Testis (tissue), 3 donors: ENCODE data around the gene UNC5B. TPM values are rescaled to one million over a fixed set of nuclear protein-coding genes. Genes with fewer than 3 reads are reported as not detected.

Experiments
- DNase-seq: peaks from one replicate; pipeline ENCODE4 v3.0.0-alpha.2; 2019
- H3K27ac ChIP-seq, 2 donors: fragments of 200-600 bp; sonication (generic); one replicate each; pipeline ENCODE4 v1.5.1; 2019
- H3K27me3 ChIP-seq: fragments of 200-600 bp; sonication (generic); one replicate; pipeline ENCODE4 v1.5.1; 2019
- H3K36me3 ChIP-seq: fragments of 200-600 bp; sonication (generic); one replicate; pipeline ENCODE4 v1.5.1; 2017; ENCODE audit warnings: low read depth; ENCODE audit errors: missing control alignments
- H3K4me1 ChIP-seq: fragments of 200-600 bp; sonication (generic); one replicate; pipeline ENCODE4 v1.5.1; 2019
- H3K4me3 ChIP-seq, 2 donors: fragments of 200-600 bp; sonication (generic); one replicate each; pipeline ENCODE4 v1.5.1; 2017 to 2019
- H3K9me3 ChIP-seq: fragments of 200-600 bp; sonication (generic); one replicate; pipeline ENCODE4 v1.5.1; 2017
- CTCF ChIP-seq, 3 experiments: fragments of 450-650 bp in 2 of 3; fragments of 200-600 bp in 1 of 3; sonication (generic) in 1 of 3; IDR thresholded peaks; one replicate each; pipeline ENCODE4 v1.5.1; 2016 to 2019; ENCODE audit warnings: antibody characterized with exemption in 3 of 3, mild to moderate bottlenecking in 2 of 3, moderate library complexity in 1 of 3
- POLR2A ChIP-seq: fragments of 450-650 bp; IDR thresholded peaks from one replicate; pipeline ENCODE4 v1.6.1; 2017; ENCODE audit warnings: antibody characterized with exemption, mild to moderate bottlenecking, moderate library complexity
- WGBS, 2 donors: methylation state at CpG; one replicate each; pipeline ENCODE4 v1.1.5; 2018; 5-methylcytosine and 5-hydroxymethylcytosine counted together
- intact Hi-C: fragments of 100-400 bp; cut with DNase I; formaldehyde crosslinking; loops from one replicate; pipeline ENCODE4 v1.15.1; 2023; ENCODE audit warnings: low total_unique reads
- polyA plus RNA-seq: library from polyadenylated mRNA; stranded (reverse); fragments of 350-450 nt; fragmentation: Illumina TruSeq; extraction: RNeasy Lipid Tissue Mini Kit (QIAGEN cat#74804); gene quantifications from one replicate; pipeline ENCODE4 v1.2.3, GENCODE V29; 2014; ENCODE audit warnings: low read depth, low replicate concordance; ENCODE audit not compliant: insufficient read depth
- total RNA-seq, 2 donors: library from RNA; depleted of rRNA; stranded (reverse); fragments of >200 nt; gene quantifications; one replicate each; pipeline ENCODE4 v1.2.3, GENCODE V29; 2016

The UNC5B gene
- total and polyA plus RNA-seq, 3 donors from 2014 or later = 14.8 to 44.4 (median 24.4) TPM

GRCh38 chr10:71284544-71285179 lies 72.3 kb downstream of the UNC5B start:
- intact Hi-C loops = loop anchor here (10.0 kb wide), 1 partner anchor 380 kb away; no protein-coding TSS in a partner anchor
- no peak overlapping the region for H3K4me3 ChIP-seq
- no peak for TF ChIP-seq CTCF (IDR thresholded peaks at IDR 0.05)
- TF ChIP-seq POLR2A = no peak
- H3K36me3 ChIP-seq = no peaks in the 10 kb centered on the region
- H3K4me1 ChIP-seq = no peaks in the 10 kb centered on the region
- no peaks in the 10 kb centered on the region for H3K9me3 ChIP-seq
- DNase-seq = no peak
- WGBS, 2 donors = 87% methylated on average over 19 of the region's 19 CpGs; no CpG with 5 or more reads in 1 of the 2 donors
- no peak overlapping the region for H3K27ac ChIP-seq
- no peaks in the 10 kb centered on the region for H3K27me3 ChIP-seq

- no peak overlapping the region for H3K4me3 ChIP-seq
- 65% methylated on average over 11 of the region's 11 CpGs; no CpG with 5 or more reads in 1 of the 2 donors for whole genome bisulfite sequencing, 2 donors
- intact Hi-C loops = loop anchor here (10.0 kb wide), 1 partner anchor 380 kb away; no protein-coding TSS in a partner anchor
- H3K27me3 ChIP-seq = no peaks in the 10 kb centered on the region
- no peak for TF ChIP-seq POLR2A
- TF ChIP-seq CTCF (IDR thresholded peaks at IDR 0.05) = peak; percentile 55 to 67 (median 65)
- DNase-seq = peak; percentile 59
- no peaks in the 10 kb centered on the region for H3K9me3 ChIP-seq
- no peaks in the 10 kb centered on the region for H3K36me3 ChIP-seq
- no peak overlapping the region for H3K27ac ChIP-seq
- H3K4me1 ChIP-seq = peaks cover 4% of the 10 kb centered on the region
Measured at GRCh38 chr10:71285180-71285545, 72.8 kb downstream of the UNC5B start.

GRCh38 chr10:71285986-71286385 lies 73.6 kb downstream of the UNC5B start:
- no peaks in the 10 kb centered on the region for H3K36me3 ChIP-seq
- H3K27me3 ChIP-seq = no peaks in the 10 kb centered on the region
- intact Hi-C loops = loop anchor here (10.0 kb wide), 1 partner anchor 381 kb away; no protein-coding TSS in a partner anchor
- no peak overlapping the region for H3K27ac ChIP-seq
- WGBS, 2 donors = 86 to 93% methylated on average over 4 of the region's 4 CpGs
- H3K9me3 ChIP-seq = no peaks in the 10 kb centered on the region
- no peak for DNase-seq
- TF ChIP-seq POLR2A = no peak
- no peak for TF ChIP-seq CTCF (IDR thresholded peaks at IDR 0.05)
- peaks cover 9% of the 10 kb centered on the region for H3K4me1 ChIP-seq
- no peak overlapping the region for H3K4me3 ChIP-seq

GRCh38 chr10:71286521-71287294 lies 74.3 kb downstream of the UNC5B start:
- peaks cover 9% of the 10 kb centered on the region for H3K4me1 ChIP-seq
- TF ChIP-seq POLR2A (no peak), CTCF (IDR thresholded peaks at IDR 0.05) (no peak)
- no peaks in the 10 kb centered on the region for H3K9me3 ChIP-seq
- H3K36me3 ChIP-seq = no peaks in the 10 kb centered on the region
- 90 to 96% methylated on average over 17 of the region's 17 CpGs for WGBS, 2 donors
- no peak overlapping the region for H3K4me3 ChIP-seq
- no peak overlapping the region for H3K27ac ChIP-seq
- no peaks in the 10 kb centered on the region for H3K27me3 ChIP-seq
- intact Hi-C loops = loop anchor here (10.0 kb wide), 1 partner anchor 382 kb away; no protein-coding TSS in a partner anchor
- no peak for DNase-seq
